Pancreas (tissue), 10 donors: ENCODE measurements around the gene PIGQ. TPM values are rescaled to one million over a fixed set of nuclear protein-coding genes. Genes with fewer than 3 reads are reported as not detected.
A peak's percentile ranks its signal among the peaks of the same experiment; 100 is the strongest.

Source experiments
- ATAC-seq, 4 donors: fragments of 200-7000 bp; cut with Tn5 transposase; one replicate each; pipeline versions ENCODE4 v1.8.0 to v1.9.1; 2020; ENCODE audit warnings: mild to moderate bottlenecking in 4 of 4, moderate library complexity in 4 of 4
- DNase-seq, 6 donors: peaks; one replicate each; pipeline ENCODE4 v3.0.0-alpha.2; 2020
- FAIRE-seq: peaks from 2 replicates; lab custom pipeline; 2012; peaks lifted over from hg19 to GRCh38; lab: Jason Lieb, UNC
- H3K27ac ChIP-seq, 4 donors: fragments of 200-600 bp; sonication (generic); 1 replicate in 3 of 4; 2 replicates in 1 of 4; pipeline versions ENCODE4 v1.5.0 to v1.8.0; 2020
- H3K27me3 ChIP-seq, 4 donors: fragments of 200-600 bp; one replicate each; pipeline ENCODE4 v1.8.0; 2021
- H3K36me3 ChIP-seq, 3 donors: fragments of 200-600 bp; sonication (generic) in 1 of 3; one replicate each; pipeline versions ENCODE4 v1.5.0 to v1.8.0; 2020 to 2021
- H3K4me1 ChIP-seq, 3 donors: fragments of 200-600 bp; one replicate each; pipeline ENCODE4 v1.8.0; 2021
- H3K4me3 ChIP-seq, 4 donors: fragments of 200-600 bp; sonication (generic) in 2 of 4; one replicate each; pipeline versions ENCODE4 v1.5.0 to v1.8.0; 2020 to 2021
- H3K9me3 ChIP-seq, 4 donors: fragments of 200-600 bp; one replicate each; pipeline ENCODE4 v1.8.0; 2021
- CTCF ChIP-seq, 4 donors: fragments of 200-600 bp; sonication (generic) in 3 of 4; IDR thresholded peaks; one replicate each; pipeline versions ENCODE4 v1.5.0 to v1.8.0; 2021; ENCODE audit warnings: antibody characterized with exemption in 4 of 4
- WGBS, 2 donors: extraction: QIAGEN DNeasy Blood & Tissue Kit; methylation state at CpG; one replicate each; pipeline ENCODE4 v1.1.7; 2013; 5-methylcytosine and 5-hydroxymethylcytosine counted together
- intact Hi-C, 3 donors: fragments of 100-400 bp; cut with DNase I; formaldehyde crosslinking; loops; one replicate each; pipeline versions ENCODE4 v1.11.1 to v1.14.2; 2022
- polyA plus RNA-seq, 2 donors: library from polyadenylated mRNA; stranded (reverse); fragments of 200-250 nt; gene quantifications; one replicate each; pipeline ENCODE4 v1.2.3, GENCODE V29; 2013
- total RNA-seq, 6 donors: library from RNA; stranded (reverse); fragmentation: NEBNext Ultra II Directional in 4 of 6; extraction: Animal tissue kit (Norgen Biotek cat#: 25700) in 4 of 6; gene quantifications; one replicate each; pipeline versions ENCODE4 v1.2.1 to v1.2.4, GENCODE V29; 2021 to 2023
- donor health status: healthy with polysubstance abuse.
- donor health status: DM: no; HTN: no; CAD: no; lungs with moderate emphysema.
- donor health status: DM: no; HTN: no; CAD: no.
- donor health status: control.
- donor health status: control.
- donor health status: Bipolar disorder and iron deficiency.
- donor health status: DM: yes; HTN: yes; CAD: no.
- donor health status: DM: no; HTN: no; CAD: no.
- donor health status: DM: no; HTN: no; CAD: no.
- donor health status: DM: yes; HTN: yes; CAD: no.

PIGQ gene
- total and polyA plus RNA-seq, 8 donors = 29.7 to 165 (median 43.6) TPM

- no peak for TF ChIP-seq CTCF (IDR thresholded peaks at IDR 0.05)
- WGBS, 2 donors = 20 to 24% methylated on average over 12 to 15 of the region's 15 CpGs
- FAIRE-seq (no peak), ATAC-seq (peak; percentile 20 to 55 (median 36)), DNase-seq (no peak)
- intact Hi-C loops = no loop called here
- no peaks in the 10 kb centered on the region for H3K9me3 ChIP-seq
- no peaks in the 10 kb centered on the region for H3K27me3 ChIP-seq
- H3K27ac ChIP-seq = no peak overlapping the region
- no peaks in the 10 kb centered on the region for H3K36me3 ChIP-seq
- H3K4me3 ChIP-seq = peak overlapping the region in 3 of 4 donors; percentile 12 to 48 (median 39)
- no peaks in the 10 kb centered on the region for H3K4me1 ChIP-seq
Measured at GRCh38 chr16:561413-561794, 8.4 kb upstream of the PIGQ start.

- 84 to 85% methylated on average over 43 of the region's 43 CpGs for WGBS, 2 donors
- no peaks in the 10 kb centered on the region for H3K36me3 ChIP-seq
- TF ChIP-seq CTCF (IDR thresholded peaks at IDR 0.05) = no peak
- no peak for FAIRE-seq
- no peaks in the 10 kb centered on the region for H3K4me1 ChIP-seq
- no peaks in the 10 kb centered on the region for H3K9me3 ChIP-seq
- H3K4me3 ChIP-seq = no peak overlapping the region
- H3K27me3 ChIP-seq = no peaks in the 10 kb centered on the region
- no peak overlapping the region for H3K27ac ChIP-seq
- no peak for ATAC-seq
- intact Hi-C loops = no loop called here
- DNase-seq = no peak
Measured at GRCh38 chr16:561957-562938, 7.5 kb upstream of the PIGQ start.

GRCh38 chr16:563072-563644 lies 6.6 kb upstream of the PIGQ start:
- no peak for TF ChIP-seq CTCF (IDR thresholded peaks at IDR 0.05)
- Histone ChIP-seq H3K36me3 (no peaks in the 10 kb centered on the region), H3K27me3 (no peaks in the 10 kb centered on the region), H3K9me3 (no peaks in the 10 kb centered on the region), H3K4me1 (no peaks in the 10 kb centered on the region), H3K4me3 (no peak overlapping the region), H3K27ac (no peak overlapping the region)
- 88% methylated on average over 30 of the region's 30 CpGs for WGBS, 2 donors
- DNase-seq (no peak), ATAC-seq (no peak), FAIRE-seq (no peak)
- intact Hi-C loops = no loop called here

- Histone ChIP-seq H3K27me3 (no peaks in the 10 kb centered on the region), H3K36me3 (no peaks in the 10 kb centered on the region), H3K4me3 (no peak overlapping the region), H3K4me1 (peaks cover 0 to 5% (median 3%) of the 10 kb centered on the region in 3 donors), H3K9me3 (no peaks in the 10 kb centered on the region), H3K27ac (no peak overlapping the region)
- no peak for ATAC-seq
- DNase-seq = no peak
- intact Hi-C loops = no loop called here
- WGBS, 2 donors = 79 to 83% methylated on average over 39 to 42 of the region's 42 CpGs
- TF ChIP-seq CTCF (IDR thresholded peaks at IDR 0.05) = no peak
- FAIRE-seq = no peak
Measured at GRCh38 chr16:564690-565418, 4.9 kb upstream of the PIGQ start.
